H1 (cell line): ENCODE measurements around the gene MOCS3. TPM values are rescaled to one million over a fixed set of nuclear protein-coding genes. Genes with fewer than 3 reads are reported as not detected.

ENCODE experiments used
- CTCF ChIA-PET: fragments of 300-600 bp; sonication (Branson Sonifier 250); formaldehyde crosslinking; loops from one replicate; lab custom pipeline; 2021; ENCODE audit not compliant: partially characterized antibody; lab: Charles Lee
- POLR2A ChIA-PET: fragments of 300-600 bp; sonication (Branson Sonifier 250); formaldehyde crosslinking; loops from one replicate; lab custom pipeline; 2021; ENCODE audit warnings: inconsistent platforms; ENCODE audit not compliant: partially characterized antibody; lab: Charles Lee
- DNase-seq, 2 experiments: peaks; one replicate each; pipeline versions ENCODE4 v3.0.0 to v3.0.0-alpha.2; 2010 to 2022; ENCODE audit warnings: low spot score in 2 of 2, low read depth in 1 of 2, mixed read lengths in 1 of 2
- FAIRE-seq: peaks from 2 replicates; lab custom pipeline; 2011; peaks lifted over from hg19 to GRCh38; lab: Jason Lieb, UNC
- H2AFZ ChIP-seq: 2 replicates; pipeline ENCODE4 v1.8.1; 2012; ENCODE audit warnings: low read length, inconsistent platforms
- H2AK5ac ChIP-seq: 2 replicates; pipeline ENCODE4 v1.6.1; 2013; ENCODE audit warnings: low read depth, low read length
- H2BK120ac ChIP-seq: replicated peaks from 2 replicates; pipeline ENCODE3; 2013; ENCODE audit warnings: low read depth, low read length, inconsistent platforms
- H2BK12ac ChIP-seq: 2 replicates; pipeline ENCODE4 v1.6.1; 2013; ENCODE audit warnings: low read depth, low read length
- H2BK15ac ChIP-seq: 2 replicates; pipeline ENCODE4 v1.6.1; 2013; ENCODE audit warnings: low read length
- H2BK20ac ChIP-seq: 2 replicates; pipeline ENCODE4 v1.6.1; 2013; ENCODE audit warnings: low read length
- H2BK5ac ChIP-seq: 2 replicates; pipeline ENCODE4 v1.6.1; 2013; ENCODE audit warnings: low read depth, low read length
- H3K14ac ChIP-seq: 2 replicates; pipeline ENCODE4 v1.6.1; 2013; ENCODE audit warnings: inconsistent platforms; ENCODE audit not compliant: insufficient read length
- H3K18ac ChIP-seq: 2 replicates; pipeline ENCODE4 v1.6.1; 2013; ENCODE audit warnings: low read length; ENCODE audit errors: extremely low read depth
- H3K23ac ChIP-seq: 2 replicates; pipeline ENCODE4 v1.6.1; 2013; ENCODE audit warnings: inconsistent platforms; ENCODE audit not compliant: insufficient read length
- H3K23me2 ChIP-seq: 2 replicates; pipeline ENCODE4 v1.6.1; 2013; ENCODE audit warnings: low read depth, low read length
- H3K27ac ChIP-seq: 2 replicates; pipeline ENCODE4 v1.6.1; 2011; ENCODE audit warnings: low read depth, low read length, inconsistent platforms
- H3K27me3 ChIP-seq, 4 experiments: replicated peaks in 1 of 4; 1 replicate in 1 of 4; 2 replicates in 3 of 4; pipeline versions ENCODE4 v1.6.1 to v1.8.1; 2011 to 2013; ENCODE audit warnings: low read length in 3 of 4, mild to moderate bottlenecking in 3 of 4, inconsistent platforms in 2 of 4, mixed read lengths in 2 of 4, moderate library complexity in 1 of 4; ENCODE audit not compliant: control insufficient read depth in 3 of 4, insufficient read depth in 3 of 4; ENCODE audit errors: extremely low read depth in 1 of 4
- H3K36me3 ChIP-seq, 4 experiments: 2 replicates each; pipeline versions ENCODE4 v1.6.1 to v1.8.1; 2011 to 2013; ENCODE audit warnings: mild to moderate bottlenecking in 4 of 4, low read length in 3 of 4, moderate library complexity in 2 of 4, control low read depth in 1 of 4, inconsistent platforms in 1 of 4; ENCODE audit not compliant: insufficient read depth in 4 of 4, control insufficient read depth in 2 of 4
- H3K4ac ChIP-seq: replicated peaks from 2 replicates; pipeline ENCODE3; 2013; ENCODE audit warnings: low read length, low read depth, mixed read lengths, inconsistent platforms; ENCODE audit not compliant: insufficient read length
- H3K4me1 ChIP-seq, 4 experiments: replicated peaks in 1 of 4; 1 replicate in 1 of 4; 2 replicates in 3 of 4; pipeline versions ENCODE4 v1.6.1 to v1.8.1; 2011 to 2013; ENCODE audit warnings: low read length in 3 of 4, inconsistent platforms in 2 of 4, mixed read lengths in 1 of 4; ENCODE audit not compliant: insufficient read depth in 4 of 4, control insufficient read depth in 3 of 4
- H3K4me2 ChIP-seq, 2 experiments: 2 replicates each; pipeline versions ENCODE4 v1.6.1 to v1.8.1; 2011 to 2013; ENCODE audit warnings: low read depth in 2 of 2, low read length in 2 of 2, control low read depth in 1 of 2, inconsistent platforms in 1 of 2, mild to moderate bottlenecking in 1 of 2; ENCODE audit not compliant: insufficient read depth in 1 of 2
- H3K4me3 ChIP-seq, 4 experiments: fragments of 200-600, 300-600 bp in 1 of 4; sonication (generic), shearing (Covaris generic), sonication (Bioruptor Twin) in 1 of 4; 2 replicates each; pipeline versions ENCODE4 v1.5.1 to v1.8.1; 2011 to 2016; ENCODE audit warnings: low read length in 4 of 4, low read depth in 3 of 4, control low read depth in 2 of 4, inconsistent platforms in 2 of 4, mild to moderate bottlenecking in 2 of 4, mixed read lengths in 1 of 4, moderate library complexity in 1 of 4; ENCODE audit not compliant: insufficient read depth in 2 of 4; ENCODE audit errors: extremely low read depth in 1 of 4
- H3K56ac ChIP-seq: replicated peaks from 2 replicates; pipeline ENCODE3; 2013; ENCODE audit warnings: low read depth, mild to moderate bottlenecking, mixed read lengths, low read length, inconsistent platforms; ENCODE audit not compliant: insufficient read length
- H3K79me1 ChIP-seq: 2 replicates; pipeline ENCODE4 v1.6.1; 2013; ENCODE audit warnings: low read depth, low read length, control low read depth
- H3K79me2 ChIP-seq, 2 experiments: 2 replicates each; pipeline versions ENCODE4 v1.6.1 to v1.8.1; 2012 to 2013; ENCODE audit warnings: low read length in 2 of 2, mild to moderate bottlenecking in 2 of 2, inconsistent platforms in 1 of 2; ENCODE audit not compliant: insufficient read depth in 2 of 2, control insufficient read depth in 1 of 2
- H3K9ac ChIP-seq, 4 experiments: replicated peaks in 1 of 4; 1 replicate in 1 of 4; 2 replicates in 3 of 4; pipeline versions ENCODE4 v1.6.1 to v1.8.1; 2011 to 2013; ENCODE audit warnings: low read depth in 3 of 4, low read length in 3 of 4, control low read depth in 2 of 4, mild to moderate bottlenecking in 2 of 4, moderate library complexity in 2 of 4, inconsistent platforms in 1 of 4; ENCODE audit errors: extremely low read depth in 1 of 4
- H3K9me3 ChIP-seq, 2 experiments: 2 replicates each; pipeline versions ENCODE4 v1.6.1 to v1.8.1; 2012 to 2013; ENCODE audit warnings: mild to moderate bottlenecking in 2 of 2, moderate library complexity in 2 of 2, control low read depth in 1 of 2, inconsistent platforms in 1 of 2, low read depth in 1 of 2, low read length in 1 of 2, mixed read lengths in 1 of 2; ENCODE audit not compliant: insufficient read depth in 2 of 2
- H4K20me1 ChIP-seq, 2 experiments: replicated peaks in 1 of 2; 2 replicates each; pipeline versions ENCODE3 to v1.8.1; 2011 to 2013; ENCODE audit warnings: inconsistent platforms in 2 of 2, low read length in 2 of 2, mild to moderate bottlenecking in 1 of 2; ENCODE audit not compliant: insufficient read depth in 2 of 2, control insufficient read depth in 1 of 2
- H4K5ac ChIP-seq: 2 replicates; pipeline ENCODE4 v1.6.1; 2013; ENCODE audit warnings: low read length, low read depth, mixed read lengths, inconsistent platforms; ENCODE audit not compliant: insufficient read length
- H4K8ac ChIP-seq: 2 replicates; pipeline ENCODE4 v1.8.0; 2013; ENCODE audit warnings: mild to moderate bottlenecking, moderate library complexity, low read length, inconsistent platforms; ENCODE audit not compliant: insufficient read depth; ENCODE audit errors: extremely low read depth
- H4K91ac ChIP-seq: replicated peaks from 2 replicates; pipeline ENCODE3; 2013; ENCODE audit warnings: low read length, mixed read lengths, inconsistent platforms; ENCODE audit not compliant: insufficient read length
- ATF2 ChIP-seq: IDR thresholded peaks from 2 replicates; pipeline ENCODE4 v1.6.1; 2012; ENCODE audit warnings: low read length, inconsistent platforms
- HDAC2 ChIP-seq, 2 experiments: fragments of 300-600 bp in 1 of 2; sonication (generic) in 1 of 2; IDR thresholded peaks; 2 replicates each; pipeline ENCODE4 v1.6.1; 2011 to 2012; ENCODE audit warnings: low read depth in 2 of 2, low read length in 2 of 2, mild to moderate bottlenecking in 2 of 2, moderate library complexity in 2 of 2, borderline replicate concordance in 1 of 2, inconsistent platforms in 1 of 2
- POLR2A ChIP-seq, 2 experiments: IDR thresholded peaks; 1 replicate in 1 of 2; 2 replicates in 1 of 2; pipeline ENCODE4 v1.6.1; 2011; ENCODE audit warnings: low read depth in 2 of 2, low read length in 2 of 2, mild to moderate bottlenecking in 2 of 2; ENCODE audit errors: control extremely low read depth in 1 of 2
- SP4 ChIP-seq: IDR thresholded peaks from 2 replicates; pipeline ENCODE4 v1.6.1; 2012; ENCODE audit warnings: low read length, inconsistent platforms
- TEAD4 ChIP-seq: IDR thresholded peaks from 2 replicates; pipeline ENCODE4 v1.6.1; 2012; ENCODE audit warnings: low read depth, low read length, inconsistent platforms, mixed read lengths
- USF2 ChIP-seq: IDR thresholded peaks from 2 replicates; pipeline ENCODE4 v1.6.1; 2011; ENCODE audit warnings: low read length, improper control_type of control experiment
- WGBS, 2 experiments: shearing (Covaris generic) in 1 of 2; methylation state at CpG; one replicate each; pipeline versions ENCODE4 v1.1.6 to v1.1.7; 2013 to 2015; ENCODE audit warnings: low lambda C conversion rate in 2 of 2, mixed read lengths in 2 of 2, inconsistent platforms in 1 of 2, low coverage in 1 of 2, missing lambda C conversion rate in 1 of 2; ENCODE audit not compliant: insufficient replicate concordance in 2 of 2, insufficient coverage in 1 of 2, insufficient read length in 1 of 2; ENCODE audit errors: extremely low coverage in 1 of 2, missing lambda C conversion rate in 1 of 2; 5-methylcytosine and 5-hydroxymethylcytosine counted together
- polyA plus RNA-seq, 7 experiments: library from polyadenylated mRNA; depleted of rRNA in 3 of 7; stranded (reverse) in 5 of 7; unstranded in 2 of 7; fragments of >200 nt in 5 of 7; fragments of 200-250 nt in 2 of 7; gene quantifications; 1 replicate in 5 of 7; 2 replicates in 1 of 7; 4 replicates in 1 of 7; pipeline versions ENCODE4 v1.2.1 to v1.2.3, GENCODE V29; 2011 to 2013; ENCODE audit warnings: missing spikeins in 2 of 7, mixed read lengths in 2 of 7
- total RNA-seq: library from RNA; stranded (reverse); fragmentation: NEBNext Ultra II Directional; extraction: Animal tissue kit (Norgen Biotek cat#: 25700); gene quantifications from 2 replicates; pipeline ENCODE4 v1.2.1, GENCODE V29; 2021

Gene MOCS3
- total and polyA plus RNA-seq, 2 of the 8 experiments (the other 6 are each of a cell fraction or from before 2014, with no cell fraction given): 6.2 to 6.3 TPM

- H2BK120ac ChIP-seq: peak overlapping the region; percentile 74
- H3K27me3 ChIP-seq: peaks cover 0 to 2% (median 0%) of the 10 kb centered on the region in 4 experiments; a peak in 1 of 7 replicates
- H3K14ac ChIP-seq: no peak overlapping the region
- CTCF ChIA-PET: interaction anchor here (0.5 to 14.3 kb wide), 56 partner anchors 9 to 709 kb away, joined by 3 to 245 read pairs (median 4); no protein-coding TSS in a partner anchor
- H4K5ac ChIP-seq: peak overlapping the region; percentile 44
- peak overlapping the region; percentile 88; the same call in 1 of the 2 replicates for H3K18ac ChIP-seq
- no peaks in the 10 kb centered on the region for H3K79me2 ChIP-seq
- no peaks in the 10 kb centered on the region for H3K36me3 ChIP-seq
- TF ChIP-seq HDAC2 (IDR thresholded peaks at IDR 0.05; ENCODE audit: borderline replicate concordance in 1 of 2, low read depth in 2 of 2, low read length in 2 of 2): 0 out of 4 replicates have a peak, but pooled peaks of 1 of the 2 experiments have one; percentile 9
- TF ChIP-seq USF2: no peak
- TF ChIP-seq POLR2A (IDR thresholded peaks at IDR 0.05; ENCODE audit: control extremely low read depth in 1 of 2, low read depth in 2 of 2, low read length in 2 of 2): peak in 1 of 2 experiments; percentile 9; a peak in 1 of 3 replicates
- TF ChIP-seq TEAD4: 0 out of 2 replicates have a peak, but pooled peaks have one; percentile 13
- TF ChIP-seq ATF2: peak; percentile 31; the same call in 1 of the 2 replicates
- TF ChIP-seq SP4: no peak
- no peak overlapping the region for H2BK20ac ChIP-seq
- no peak overlapping the region for H3K56ac ChIP-seq
- POLR2A ChIA-PET: interaction anchor here (0.9 to 3.4 kb wide), 15 partner anchors 11 to 604 kb away, joined by 3 to 30 read pairs (median 4); no protein-coding TSS in a partner anchor
- peaks cover 3 to 19% (median 8%) of the 10 kb centered on the region in 4 experiments; a peak in 6 of 7 replicates for H3K4me1 ChIP-seq
- no peaks in the 10 kb centered on the region for H3K23me2 ChIP-seq
- no peaks in the 10 kb centered on the region for H3K79me1 ChIP-seq
- H4K8ac ChIP-seq: no peak overlapping the region
- FAIRE-seq (no peak), DNase-seq (no peak)
- peak overlapping the region; percentile 34 for H3K4ac ChIP-seq
- H3K27ac ChIP-seq: peak overlapping the region; percentile 44; the same call in 1 of the 2 replicates
- 0 out of 2 replicates have a peak overlapping the region, but pooled peaks have one; percentile 22 for H2BK15ac ChIP-seq
- peak overlapping the region; percentile 70 for H4K91ac ChIP-seq
- 2% methylated on average over 4 of the region's 4 CpGs; no CpG with 5 or more reads in 1 of the 2 experiments for WGBS, 2 experiments
- no peak overlapping the region; a peak in 2 of 7 replicates for H3K9ac ChIP-seq
- H2AK5ac ChIP-seq: no peak overlapping the region
- no peak overlapping the region for H2AFZ ChIP-seq
- no peaks in the 10 kb centered on the region for H4K20me1 ChIP-seq
- H3K9me3 ChIP-seq: no peaks in the 10 kb centered on the region
- peak overlapping the region in 3 of 4 experiments; percentile 8 to 40 (median 16); a peak in 2 of 8 replicates for H3K4me3 ChIP-seq
- peak overlapping the region; percentile 16 to 65 for H3K4me2 ChIP-seq
- no peak overlapping the region for H3K23ac ChIP-seq
- H2BK12ac ChIP-seq: no peak overlapping the region
- peak overlapping the region; percentile 89; the same call in 1 of the 2 replicates for H2BK5ac ChIP-seq
Observed at GRCh38 chr20:50992336-50992732, 33.7 kb downstream of the MOCS3 start.
